HepG2 (cell line): ENCODE results near the gene MAGEC2.

ENCODE experiments used
- FOXJ3 ChIP-seq: sonication (generic); formaldehyde crosslinking; IDR thresholded peaks from 2 replicates; pipeline ENCODE4 v1.4.0; 2020; ENCODE audit warnings: missing genetic modification reagents, mild to moderate bottlenecking, borderline replicate concordance
- JUND ChIP-seq: sonication (generic); formaldehyde crosslinking; IDR thresholded peaks from 2 replicates; pipeline ENCODE4 v1.8.0; 2022; ENCODE audit warnings: mild to moderate bottlenecking, missing genetic modification reagents
- ZNF124 ChIP-seq: sonication (generic); formaldehyde crosslinking; IDR thresholded peaks from 2 replicates; pipeline ENCODE4 v1.4.0; 2020; ENCODE audit warnings: missing genetic modification reagents
- ZNF768 ChIP-seq: sonication (generic); formaldehyde crosslinking; IDR thresholded peaks from 2 replicates; pipeline ENCODE4 v1.4.0; 2020; ENCODE audit warnings: missing genetic modification reagents
- TF ChIP-seq, protein P1 (sequence below): sonication (generic); formaldehyde crosslinking; IDR thresholded peaks from 2 replicates; pipeline ENCODE4 v1.8.1; 2023; ENCODE audit warnings: mild to moderate bottlenecking, moderate library complexity, missing genetic modification reagents
- TF ChIP-seq, protein P2 (sequence below): sonication (generic); formaldehyde crosslinking; IDR thresholded peaks from 2 replicates; pipeline ENCODE4 v1.5.0; 2020; ENCODE audit warnings: mild to moderate bottlenecking, missing genetic modification reagents, moderate library complexity
- TF ChIP-seq, protein P3 (sequence below): IDR thresholded peaks from 2 replicates; pipeline ENCODE4 v1.6.1; 2016; ENCODE audit warnings: low read depth, borderline replicate concordance

DNA sequence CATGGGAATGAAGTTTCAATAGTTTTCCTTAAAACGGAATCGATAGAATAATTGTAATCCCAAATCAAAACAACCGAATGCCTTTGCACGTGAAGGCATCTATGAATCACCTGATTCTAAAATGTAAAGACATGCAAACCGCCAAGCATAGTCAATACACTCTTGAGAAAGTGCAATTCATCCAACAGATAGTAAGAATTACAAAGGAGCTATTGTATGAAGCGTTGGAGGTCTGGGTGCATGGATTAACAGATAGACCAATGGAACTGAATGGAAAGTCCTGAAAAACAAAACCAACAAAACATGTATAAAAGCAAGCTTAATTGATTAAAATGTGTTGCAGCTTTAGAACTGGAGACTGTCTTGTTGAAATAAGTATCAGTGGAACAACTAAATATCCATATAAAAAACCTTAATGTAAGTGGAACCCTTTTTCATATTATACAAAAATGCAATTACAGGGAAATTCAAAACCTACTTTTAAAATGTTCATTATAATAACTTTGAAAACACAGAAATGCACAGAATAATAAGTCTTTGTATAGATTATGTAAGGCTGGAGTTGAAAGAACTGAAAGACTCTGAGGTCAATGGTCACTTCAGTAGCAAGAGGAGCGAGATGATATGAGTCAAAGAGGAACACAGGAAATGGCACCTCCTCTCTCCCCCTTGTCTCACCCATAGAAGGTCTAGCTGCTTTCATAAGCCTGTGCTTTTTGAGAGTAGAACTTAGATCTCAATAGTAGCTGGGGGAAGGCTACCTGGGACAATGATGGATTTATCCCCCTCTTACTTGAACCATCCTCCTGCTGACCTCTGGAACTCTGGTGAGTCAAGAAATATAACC lies 20.1 kb downstream of the MAGEC2 start:
- TF ChIP-seq, protein P1, sequence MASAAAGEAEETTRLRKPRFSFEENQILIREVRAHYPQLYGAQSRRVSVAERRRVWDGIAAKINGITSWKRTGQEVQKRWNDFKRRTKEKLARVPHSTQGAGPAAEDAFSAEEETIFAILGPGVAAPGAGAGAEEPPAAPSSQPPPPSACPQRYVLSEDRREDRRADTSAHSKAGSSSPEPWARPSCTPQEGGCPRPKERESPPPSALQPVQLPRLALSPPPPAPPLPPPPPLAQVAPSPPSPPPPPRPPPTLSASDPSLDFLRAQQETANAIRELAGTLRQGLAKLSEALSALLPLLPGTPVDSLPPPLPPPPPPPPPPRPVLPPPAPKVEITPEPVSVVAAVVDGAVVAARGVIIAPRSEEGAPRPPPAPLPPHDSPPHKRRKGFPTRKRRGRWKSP (CRISPR knock-in tag): no peak
- no peak for TF ChIP-seq ZNF768 (CRISPR knock-in tag)
- no peak for TF ChIP-seq FOXJ3 (CRISPR knock-in tag)
- no peak for TF ChIP-seq JUND
- TF ChIP-seq, protein P2, sequence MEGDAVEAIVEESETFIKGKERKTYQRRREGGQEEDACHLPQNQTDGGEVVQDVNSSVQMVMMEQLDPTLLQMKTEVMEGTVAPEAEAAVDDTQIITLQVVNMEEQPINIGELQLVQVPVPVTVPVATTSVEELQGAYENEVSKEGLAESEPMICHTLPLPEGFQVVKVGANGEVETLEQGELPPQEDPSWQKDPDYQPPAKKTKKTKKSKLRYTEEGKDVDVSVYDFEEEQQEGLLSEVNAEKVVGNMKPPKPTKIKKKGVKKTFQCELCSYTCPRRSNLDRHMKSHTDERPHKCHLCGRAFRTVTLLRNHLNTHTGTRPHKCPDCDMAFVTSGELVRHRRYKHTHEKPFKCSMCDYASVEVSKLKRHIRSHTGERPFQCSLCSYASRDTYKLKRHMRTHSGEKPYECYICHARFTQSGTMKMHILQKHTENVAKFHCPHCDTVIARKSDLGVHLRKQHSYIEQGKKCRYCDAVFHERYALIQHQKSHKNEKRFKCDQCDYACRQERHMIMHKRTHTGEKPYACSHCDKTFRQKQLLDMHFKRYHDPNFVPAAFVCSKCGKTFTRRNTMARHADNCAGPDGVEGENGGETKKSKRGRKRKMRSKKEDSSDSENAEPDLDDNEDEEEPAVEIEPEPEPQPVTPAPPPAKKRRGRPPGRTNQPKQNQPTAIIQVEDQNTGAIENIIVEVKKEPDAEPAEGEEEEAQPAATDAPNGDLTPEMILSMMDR: no peak
- TF ChIP-seq ZNF124: no peak
- TF ChIP-seq, protein P3, sequence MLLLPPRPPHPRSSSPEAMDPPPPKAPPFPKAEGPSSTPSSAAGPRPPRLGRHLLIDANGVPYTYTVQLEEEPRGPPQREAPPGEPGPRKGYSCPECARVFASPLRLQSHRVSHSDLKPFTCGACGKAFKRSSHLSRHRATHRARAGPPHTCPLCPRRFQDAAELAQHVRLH: no peak
